ENCODE measurements around the gene STIM2. TPM values are rescaled to one million over a fixed set of nuclear protein-coding genes. Genes with fewer than 3 reads are reported as not detected.

The STIM2 gene
- total and polyA plus RNA-seq, 2 donors (not counting 1 experiment from before 2014, with no cell fraction given) = 48.6 to 96.0 TPM

GRCh38 chr4:26878794-26879391 is 18.3 kb downstream of the STIM2 start:
- Mint-ChIP-seq H3K9me3 (ENCODE audit: insufficient read depth) (peaks cover 6% of the 10 kb centered on the region), H3K4me1 (peaks cover 79% of the 10 kb centered on the region), H3K27me3 (no peaks in the 10 kb centered on the region), H3K27ac (peak overlapping the region; percentile 81), H3K4me3 (no peak overlapping the region)
- intact Hi-C loops (cut with micrococcal nuclease) = no loop called here
- Histone ChIP-seq H3K4me2 (replicated peaks; ENCODE audit: low read depth, low read length, poor library complexity, severe bottlenecking) (no peak overlapping the region), H3K79me2 (ENCODE audit: control insufficient read depth, insufficient read depth, low read length) (peaks cover 99% of the 10 kb centered on the region), H3K36me3 (replicated peaks in 1 of 2; ENCODE audit: control extremely low read depth in 1 of 2, control insufficient read depth in 1 of 2, extremely low read depth in 1 of 2, insufficient read depth in 2 of 2, low read length in 1 of 2) (peaks cover 0 to 3% of the 10 kb centered on the region in 2 experiments), H3K9ac (ENCODE audit: low read length) (no peak overlapping the region), H3K9me3 (ENCODE audit: control extremely low read depth in 1 of 3, control insufficient read depth in 2 of 3, insufficient read depth in 1 of 3, low read length in 2 of 3) (peaks cover 0 to 9% (median 4%) of the 10 kb centered on the region in 3 donors), H3K4me1 (ENCODE audit: control insufficient read depth in 2 of 2, insufficient read depth in 2 of 2, low read length in 2 of 2) (peaks cover 45 to 48% of the 10 kb centered on the region in 2 donors), H2AFZ (ENCODE audit: insufficient read depth, low read depth, low read length, poor library complexity, severe bottlenecking) (no peak overlapping the region), H4K20me1 (ENCODE audit: control insufficient read depth, insufficient read depth, low read length, poor library complexity, severe bottlenecking) (peaks cover 4% of the 10 kb centered on the region), H3K27me3 (replicated peaks in 1 of 4; ENCODE audit: control extremely low read depth in 1 of 4, control insufficient read depth in 3 of 4, insufficient read depth in 4 of 4, low read length in 3 of 4) (no peaks in the 10 kb centered on the region), H3K4me3 (ENCODE audit: control extremely low read depth in 1 of 5, extremely low read depth in 1 of 5, insufficient read depth in 1 of 5, low read depth in 2 of 5, low read length in 4 of 5) (no peak overlapping the region), H3K27ac (ENCODE audit: low read length in 2 of 2) (peak overlapping the region in 1 of 2 donors; percentile 66)
- TF ChIP-seq EZH2 (IDR thresholded peaks at IDR 0.05; ENCODE audit: borderline replicate concordance, insufficient read depth, low read depth, low read length, poor library complexity, severe bottlenecking) (no peak), CTCF (IDR thresholded peaks at IDR 0.05) (no peak)
- CTCF ChIA-PET = no interaction called here
- WGBS (ENCODE audit: insufficient coverage) = no CpG with 5 or more reads among the region's 5 CpGs
- no peak for ATAC-seq (ENCODE audit: low read depth)
- no peak for DNase-seq
- POLR2A ChIA-PET = interaction anchor here (0.7 kb wide), 1 partner anchor 73 kb away, joined by 3 read pairs; no protein-coding TSS in a partner anchor

DNA sequence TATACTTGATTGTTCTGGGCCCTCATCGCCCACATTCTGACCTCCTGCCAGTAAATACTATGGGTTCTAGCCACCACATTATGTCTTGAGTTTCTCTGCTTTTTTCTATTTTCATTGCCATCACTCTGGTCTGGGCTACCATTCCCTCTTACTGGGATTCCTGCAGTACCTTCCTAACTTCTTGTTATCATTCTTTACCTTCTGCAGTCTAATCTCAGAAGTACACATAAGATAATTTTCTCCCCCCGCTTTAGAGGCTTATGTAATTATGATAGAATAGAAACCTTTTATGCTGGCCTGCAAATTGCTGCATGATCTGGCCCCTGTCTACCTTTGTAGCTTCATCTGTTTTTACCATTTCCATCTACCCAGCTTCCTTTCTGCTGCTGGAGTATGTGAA is 19.2 kb downstream of the STIM2 start:
- intact Hi-C loops (cut with micrococcal nuclease) = loop anchor here (10.0 kb wide), 1 partner anchor 1015 kb away; the partner anchor contains the start of gene SEL1L3
- Histone ChIP-seq H3K4me1 (ENCODE audit: control insufficient read depth in 2 of 2, insufficient read depth in 2 of 2, low read length in 2 of 2) (peaks cover 49 to 51% of the 10 kb centered on the region in 2 donors), H3K27ac (ENCODE audit: low read length in 2 of 2) (peak overlapping the region in 1 of 2 donors; percentile 66)

More for the DNA sequence above, 19.2 kb downstream of the STIM2 start:
- H3K9me3 ChIP-seq (ENCODE audit: control extremely low read depth in 1 of 3, control insufficient read depth in 2 of 3, insufficient read depth in 1 of 3, low read length in 2 of 3) = peaks cover 0 to 6% (median 4%) of the 10 kb centered on the region in 3 donors
- TF ChIP-seq CTCF (IDR thresholded peaks at IDR 0.05) (no peak), EZH2 (IDR thresholded peaks at IDR 0.05; ENCODE audit: borderline replicate concordance, insufficient read depth, low read depth, low read length, poor library complexity, severe bottlenecking) (no peak)
- no peak overlapping the region for H3K4me3 ChIP-seq (ENCODE audit: control extremely low read depth in 1 of 5, extremely low read depth in 1 of 5, insufficient read depth in 1 of 5, low read depth in 2 of 5, low read length in 4 of 5)
- no peak overlapping the region for H3K9ac ChIP-seq (ENCODE audit: low read length)
- no peaks in the 10 kb centered on the region for H3K27me3 ChIP-seq (replicated peaks in 1 of 4; ENCODE audit: control extremely low read depth in 1 of 4, control insufficient read depth in 3 of 4, insufficient read depth in 4 of 4, low read length in 3 of 4)
- H3K36me3 ChIP-seq (replicated peaks in 1 of 2; ENCODE audit: control extremely low read depth in 1 of 2, control insufficient read depth in 1 of 2, extremely low read depth in 1 of 2, insufficient read depth in 2 of 2, low read length in 1 of 2) = peaks cover 0 to 3% of the 10 kb centered on the region in 2 experiments
- H4K20me1 ChIP-seq (ENCODE audit: control insufficient read depth, insufficient read depth, low read length, poor library complexity, severe bottlenecking) = no peaks in the 10 kb centered on the region
- H3K79me2 ChIP-seq (ENCODE audit: control insufficient read depth, insufficient read depth, low read length) = peaks cover 99% of the 10 kb centered on the region
- no peak overlapping the region for H3K4me2 ChIP-seq (replicated peaks; ENCODE audit: low read depth, low read length, poor library complexity, severe bottlenecking)
- H3K9me3 Mint-ChIP-seq (ENCODE audit: insufficient read depth) = peaks cover 6% of the 10 kb centered on the region
- 100% methylated on average over 1 of the region's 2 CpGs for WGBS (ENCODE audit: insufficient coverage)
- peak overlapping the region; percentile 27 for H3K27ac Mint-ChIP-seq
- ATAC-seq (ENCODE audit: low read depth) (no peak), DNase-seq (no peak)
- H3K4me1 Mint-ChIP-seq = peaks cover 79% of the 10 kb centered on the region
- POLR2A ChIA-PET = interaction anchor here (0.7 kb wide), 1 partner anchor 72 kb away, joined by 3 read pairs; no protein-coding TSS in a partner anchor
- H3K27me3 Mint-ChIP-seq = no peaks in the 10 kb centered on the region
- no peak overlapping the region for H2AFZ ChIP-seq (ENCODE audit: insufficient read depth, low read depth, low read length, poor library complexity, severe bottlenecking)
- no peak overlapping the region for H3K4me3 Mint-ChIP-seq
- CTCF ChIA-PET = interaction anchor here (1.2 to 1.8 kb wide), 2 partner anchors 14 to 130 kb away, joined by 3 to 6 read pairs; no protein-coding TSS in a partner anchor

All from B cell (primary cell).